VCaP (cell line): ENCODE data around the gene GTF3C2.

Experiments
- H3K27ac ChIP-seq: fragments of 450-650 bp; 2 replicates; pipeline ENCODE4 v1.5.1; 2017
- TF ChIP-seq, protein P1 (sequence below): fragments of 450-650 bp; conservative IDR thresholded peaks from 2 replicates; pipeline ENCODE4 v1.5.1; 2017; ENCODE audit warnings: mild to moderate bottlenecking, moderate library complexity

Gene GTF3C2

GRCh38 chr2:27380626-27381545, 24.3 kb upstream of the GTF3C2 start, which contains the start of gene ZNF513:
Gene ZNF513, minus strand, starts transcription at chr2:27380734. Its CDS starts 208 bp downstream, at chr2:27380526.
- H3K27ac ChIP-seq = peak within 1 kb of the TSS; percentile 86
- TF ChIP-seq, protein P1, sequence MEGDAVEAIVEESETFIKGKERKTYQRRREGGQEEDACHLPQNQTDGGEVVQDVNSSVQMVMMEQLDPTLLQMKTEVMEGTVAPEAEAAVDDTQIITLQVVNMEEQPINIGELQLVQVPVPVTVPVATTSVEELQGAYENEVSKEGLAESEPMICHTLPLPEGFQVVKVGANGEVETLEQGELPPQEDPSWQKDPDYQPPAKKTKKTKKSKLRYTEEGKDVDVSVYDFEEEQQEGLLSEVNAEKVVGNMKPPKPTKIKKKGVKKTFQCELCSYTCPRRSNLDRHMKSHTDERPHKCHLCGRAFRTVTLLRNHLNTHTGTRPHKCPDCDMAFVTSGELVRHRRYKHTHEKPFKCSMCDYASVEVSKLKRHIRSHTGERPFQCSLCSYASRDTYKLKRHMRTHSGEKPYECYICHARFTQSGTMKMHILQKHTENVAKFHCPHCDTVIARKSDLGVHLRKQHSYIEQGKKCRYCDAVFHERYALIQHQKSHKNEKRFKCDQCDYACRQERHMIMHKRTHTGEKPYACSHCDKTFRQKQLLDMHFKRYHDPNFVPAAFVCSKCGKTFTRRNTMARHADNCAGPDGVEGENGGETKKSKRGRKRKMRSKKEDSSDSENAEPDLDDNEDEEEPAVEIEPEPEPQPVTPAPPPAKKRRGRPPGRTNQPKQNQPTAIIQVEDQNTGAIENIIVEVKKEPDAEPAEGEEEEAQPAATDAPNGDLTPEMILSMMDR = no peak

DNA sequence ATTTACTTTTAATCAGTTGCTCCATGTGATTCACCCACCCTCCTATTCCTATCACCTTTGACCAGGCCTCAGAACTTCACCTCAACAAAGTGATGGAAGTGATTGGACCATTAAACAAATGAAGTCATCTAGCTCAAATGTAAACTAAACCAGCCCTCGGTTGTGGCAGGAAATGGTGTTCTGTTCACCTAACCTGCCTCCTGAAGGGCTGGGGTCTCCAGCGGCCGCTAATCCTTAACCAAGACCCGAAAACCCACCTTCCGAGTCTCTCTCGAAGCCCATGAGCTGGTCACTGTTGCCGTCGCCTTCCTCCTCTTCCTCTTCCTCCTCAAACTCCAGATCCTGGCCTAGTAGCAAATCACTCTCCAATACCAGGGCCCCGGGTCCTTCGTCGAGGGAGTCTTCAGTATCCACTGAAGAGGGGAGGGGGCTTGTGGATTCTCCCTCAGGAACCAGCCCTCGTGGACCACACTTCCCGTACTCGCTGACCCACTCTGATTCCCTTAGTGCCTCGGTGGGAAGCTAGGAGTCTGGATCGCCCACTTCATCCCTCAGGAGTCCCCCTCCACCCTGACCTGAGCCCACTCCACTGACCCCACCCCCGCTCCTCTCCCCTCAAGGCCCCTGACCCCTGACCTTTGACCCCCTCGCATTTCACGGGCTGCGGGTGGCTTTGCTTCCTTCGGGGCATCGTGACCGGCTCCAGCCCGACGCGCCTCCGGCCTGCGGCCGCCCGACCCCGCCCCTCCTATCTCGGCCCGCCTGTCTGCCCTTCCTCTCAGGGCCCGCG, 23.5 kb upstream of the GTF3C2 start:
- TF ChIP-seq, protein P1 = no peak
- peak overlapping the region; percentile 86 for H3K27ac ChIP-seq

GRCh38 chr2:27379383-27379835, 22.8 kb upstream of the GTF3C2 start:
- TF ChIP-seq, protein P1 = no peak
- H3K27ac ChIP-seq = peak overlapping the region; percentile 86

DNA sequence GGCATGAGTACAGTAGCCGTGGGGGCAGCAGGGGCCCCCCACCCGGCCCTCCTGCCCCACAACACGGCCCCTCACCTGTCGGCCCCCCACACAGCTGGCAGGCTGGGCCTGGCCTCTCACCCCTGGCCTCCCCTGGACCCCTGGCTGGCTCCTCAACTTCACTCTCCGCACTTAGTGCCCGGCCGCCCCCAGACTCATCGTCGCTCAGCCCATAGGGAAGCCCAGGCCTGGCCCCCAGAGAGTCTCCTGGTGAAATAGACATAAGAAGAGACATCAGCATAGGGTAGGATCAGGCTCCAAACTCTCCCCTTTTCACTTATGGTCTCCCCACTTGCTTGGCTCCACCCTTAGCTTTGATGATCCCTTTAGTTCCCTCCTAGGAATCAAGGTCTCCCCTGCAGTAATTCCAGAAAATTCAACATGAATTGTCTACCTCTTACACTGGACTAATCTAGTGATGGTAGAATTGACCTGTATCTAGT, 22.3 kb upstream of the GTF3C2 start:
- TF ChIP-seq, protein P1 = no peak
- peak overlapping the region; percentile 86 for H3K27ac ChIP-seq

GRCh38 chr2:27378096-27378808, 21.7 kb upstream of the GTF3C2 start:
- TF ChIP-seq, protein P1 = peak; percentile 41
- peak overlapping the region; percentile 86 for H3K27ac ChIP-seq

DNA sequence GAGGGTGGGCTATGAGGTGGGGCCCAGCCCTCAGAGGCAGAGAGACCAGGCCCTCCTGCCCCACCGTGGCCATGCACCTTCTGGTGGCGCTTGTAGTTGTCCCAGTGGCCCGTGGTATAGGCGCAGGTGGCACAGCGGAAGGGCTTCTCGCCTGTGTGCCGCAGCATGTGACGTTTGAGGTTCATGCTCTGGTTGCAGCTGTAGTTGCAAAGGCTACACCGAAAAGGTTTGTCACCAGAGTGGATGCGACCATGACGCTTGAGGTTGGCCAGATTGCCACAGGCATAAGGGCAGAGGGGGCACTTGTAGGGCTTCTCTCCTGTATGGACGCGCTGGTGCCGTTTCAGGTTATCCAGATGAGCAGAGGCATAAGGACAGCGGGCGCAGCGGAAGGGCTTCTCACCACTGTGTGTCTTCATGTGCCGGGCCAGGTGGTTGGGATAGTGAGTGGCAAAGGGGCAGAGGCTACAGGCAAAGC, 21.1 kb upstream of the GTF3C2 start:
- TF ChIP-seq, protein P1 = no peak
- H3K27ac ChIP-seq = peak overlapping the region; percentile 86
